Measurements from ENCODE around the gene MAP7D3.

DNA sequence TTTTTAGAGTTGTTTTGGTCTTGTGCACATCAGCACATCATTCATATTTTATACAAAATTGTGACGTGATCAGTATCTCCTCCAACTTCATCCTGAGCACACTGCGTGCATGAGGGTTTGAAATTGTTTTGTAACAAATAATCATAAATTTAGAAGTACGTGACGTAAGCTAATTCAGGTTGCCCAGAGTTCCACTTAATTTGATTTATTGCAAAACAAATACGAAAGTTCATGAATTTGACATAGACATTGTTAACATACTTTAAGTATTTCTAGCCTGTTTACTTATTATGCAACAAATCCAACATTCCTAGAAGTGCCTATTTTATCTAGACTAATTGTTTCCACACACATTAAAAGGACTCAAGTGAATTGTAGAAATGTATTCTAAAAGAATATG, 48.3 kb downstream of the MAP7D3 start:
- TF ChIP-seq, protein P1, sequence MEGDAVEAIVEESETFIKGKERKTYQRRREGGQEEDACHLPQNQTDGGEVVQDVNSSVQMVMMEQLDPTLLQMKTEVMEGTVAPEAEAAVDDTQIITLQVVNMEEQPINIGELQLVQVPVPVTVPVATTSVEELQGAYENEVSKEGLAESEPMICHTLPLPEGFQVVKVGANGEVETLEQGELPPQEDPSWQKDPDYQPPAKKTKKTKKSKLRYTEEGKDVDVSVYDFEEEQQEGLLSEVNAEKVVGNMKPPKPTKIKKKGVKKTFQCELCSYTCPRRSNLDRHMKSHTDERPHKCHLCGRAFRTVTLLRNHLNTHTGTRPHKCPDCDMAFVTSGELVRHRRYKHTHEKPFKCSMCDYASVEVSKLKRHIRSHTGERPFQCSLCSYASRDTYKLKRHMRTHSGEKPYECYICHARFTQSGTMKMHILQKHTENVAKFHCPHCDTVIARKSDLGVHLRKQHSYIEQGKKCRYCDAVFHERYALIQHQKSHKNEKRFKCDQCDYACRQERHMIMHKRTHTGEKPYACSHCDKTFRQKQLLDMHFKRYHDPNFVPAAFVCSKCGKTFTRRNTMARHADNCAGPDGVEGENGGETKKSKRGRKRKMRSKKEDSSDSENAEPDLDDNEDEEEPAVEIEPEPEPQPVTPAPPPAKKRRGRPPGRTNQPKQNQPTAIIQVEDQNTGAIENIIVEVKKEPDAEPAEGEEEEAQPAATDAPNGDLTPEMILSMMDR (IDR thresholded peaks at IDR 0.05) = no peak
- TF ChIP-seq POLR2AphosphoS5 (IDR thresholded peaks at IDR 0.05) (peak in 1 of 2 donors; percentile 2), POLR2A (IDR thresholded peaks at IDR 0.05; ENCODE audit: low read depth) (no peak)

All from esophagus muscularis mucosa (tissue), 3 donors.